Effector memory CD4-positive, alpha-beta T cell (primary cell): ENCODE measurements around the gene UTS2B.
"Not testable (repeated sequence)": the region's sequence is repeated elsewhere in the genome, so short reads cannot be mapped to it uniquely, and the experiment has no call there.

ENCODE experiments used
- DNase-seq, 3 donors: peaks; one replicate each; pipeline ENCODE4 v3.0.0-alpha.2; 2020
- H3K27ac ChIP-seq: 2 replicates; pipeline ENCODE4 v1.7.0; 2013; ENCODE audit warnings: mild to moderate bottlenecking, low read length, moderate library complexity; ENCODE audit not compliant: insufficient read depth, poor library complexity, severe bottlenecking
- H3K27me3 ChIP-seq: replicated peaks from 2 replicates; pipeline ENCODE4 v1.7.0; 2013; ENCODE audit warnings: mild to moderate bottlenecking, low read length; ENCODE audit not compliant: insufficient read depth, control insufficient read depth, poor library complexity, severe bottlenecking
- H3K36me3 ChIP-seq: 2 replicates; pipeline ENCODE4 v1.7.0; 2013; ENCODE audit warnings: mild to moderate bottlenecking, low read length, moderate library complexity; ENCODE audit not compliant: control insufficient read depth, insufficient read depth
- H3K4me1 ChIP-seq: 2 replicates; pipeline ENCODE4 v1.7.0; 2013; ENCODE audit warnings: low read length, mild to moderate bottlenecking; ENCODE audit not compliant: control insufficient read depth, insufficient read depth, poor library complexity, severe bottlenecking
- H3K4me3 ChIP-seq: 2 replicates; pipeline ENCODE4 v1.7.0; 2013; ENCODE audit warnings: low read length, low read depth, mild to moderate bottlenecking; ENCODE audit not compliant: insufficient read depth, poor library complexity, severe bottlenecking
- H3K9me3 ChIP-seq: 2 replicates; pipeline ENCODE4 v1.7.0; 2013; ENCODE audit warnings: mild to moderate bottlenecking, low read length, moderate library complexity; ENCODE audit not compliant: control insufficient read depth

UTS2B gene

GRCh38 chr3:191283400-191283799 lies 46.9 kb downstream of the UTS2B start:
- Histone ChIP-seq H3K4me3 (no peak overlapping the region), H3K27me3 (no peaks in the 10 kb centered on the region), H3K36me3 (no peaks in the 10 kb centered on the region), H3K27ac (no peak overlapping the region), H3K4me1 (no peaks in the 10 kb centered on the region), H3K9me3 (no peaks in the 10 kb centered on the region)
- no peak for DNase-seq

- Histone ChIP-seq H3K4me3 (no peak overlapping the region), H3K4me1 (no peaks in the 10 kb centered on the region), H3K27me3 (no peaks in the 10 kb centered on the region), H3K9me3 (no peaks in the 10 kb centered on the region), H3K27ac (no peak overlapping the region), H3K36me3 (no peaks in the 10 kb centered on the region)
- no peak for DNase-seq
Measured at GRCh38 chr3:191282251-191283185, 47.8 kb downstream of the UTS2B start.

- no peak overlapping the region for H3K27ac ChIP-seq
Measured at GRCh38 chr3:191280882-191281281, 49.4 kb downstream of the UTS2B start.

GRCh38 chr3:191280111-191280510 lies 50.2 kb downstream of the UTS2B start:
- Histone ChIP-seq H3K27ac (no peak overlapping the region), H3K27me3 (no peaks in the 10 kb centered on the region), H3K36me3 (no peaks in the 10 kb centered on the region), H3K4me1 (no peaks in the 10 kb centered on the region), H3K9me3 (no peaks in the 10 kb centered on the region), H3K4me3 (no peak overlapping the region)
- no peak for DNase-seq

More at GRCh38 chr3:191280882-191281281, 49.4 kb downstream of the UTS2B start:
- Histone ChIP-seq H3K9me3 (no peaks in the 10 kb centered on the region), H3K4me3 (no peak overlapping the region), H3K36me3 (no peaks in the 10 kb centered on the region), H3K27me3 (no peaks in the 10 kb centered on the region), H3K4me1 (no peaks in the 10 kb centered on the region)
- no peak for DNase-seq

- H3K36me3 ChIP-seq, result no peaks in the 10 kb centered on the region
- no peak overlapping the region for H3K27ac ChIP-seq
- no peak overlapping the region for H3K4me3 ChIP-seq
- no peaks in the 10 kb centered on the region for H3K9me3 ChIP-seq
- no peak for DNase-seq
- no peaks in the 10 kb centered on the region for H3K4me1 ChIP-seq
- no peaks in the 10 kb centered on the region for H3K27me3 ChIP-seq
Measured at GRCh38 chr3:191275751-191276150, 54.6 kb downstream of the UTS2B start.

GRCh38 chr3:191275244-191275643 lies 55.1 kb downstream of the UTS2B start:
- not testable (repeated sequence) for DNase-seq, H3K36me3 ChIP-seq, H3K4me1 ChIP-seq

GRCh38 chr3:191269289-191270085 lies 60.8 kb downstream of the UTS2B start:
- no peak overlapping the region for H3K27ac ChIP-seq
- no peak overlapping the region for H3K4me3 ChIP-seq
- DNase-seq, result no peak
- H3K27me3 ChIP-seq, result no peaks in the 10 kb centered on the region
- H3K4me1 ChIP-seq, result no peaks in the 10 kb centered on the region
- no peaks in the 10 kb centered on the region for H3K9me3 ChIP-seq
- no peaks in the 10 kb centered on the region for H3K36me3 ChIP-seq

More at GRCh38 chr3:191275244-191275643, 55.1 kb downstream of the UTS2B start:
- not testable (repeated sequence) for H3K27ac ChIP-seq, H3K9me3 ChIP-seq, H3K4me3 ChIP-seq, H3K27me3 ChIP-seq

- no peaks in the 10 kb centered on the region for H3K9me3 ChIP-seq
- H3K27ac ChIP-seq, result no peak overlapping the region
- no peaks in the 10 kb centered on the region for H3K27me3 ChIP-seq
- H3K4me3 ChIP-seq, result no peak overlapping the region
- H3K4me1 ChIP-seq, result no peaks in the 10 kb centered on the region
- DNase-seq, result no peak
- H3K36me3 ChIP-seq, result no peaks in the 10 kb centered on the region
Measured at GRCh38 chr3:191268737-191269136, 61.6 kb downstream of the UTS2B start.

- DNase-seq, result no peak
Measured at GRCh38 chr3:191263850-191264249, 66.5 kb downstream of the UTS2B start.

GRCh38 chr3:191263365-191263764 lies 67.0 kb downstream of the UTS2B start:
- DNase-seq, result no peak
- Histone ChIP-seq H3K36me3 (no peaks in the 10 kb centered on the region), H3K4me1 (no peaks in the 10 kb centered on the region), H3K27ac (no peak overlapping the region), H3K27me3 (no peaks in the 10 kb centered on the region), H3K4me3 (no peak overlapping the region), H3K9me3 (no peaks in the 10 kb centered on the region)

More at GRCh38 chr3:191263850-191264249, 66.5 kb downstream of the UTS2B start:
- Histone ChIP-seq H3K4me3 (no peak overlapping the region), H3K27me3 (no peaks in the 10 kb centered on the region), H3K27ac (no peak overlapping the region), H3K4me1 (no peaks in the 10 kb centered on the region), H3K9me3 (no peaks in the 10 kb centered on the region), H3K36me3 (no peaks in the 10 kb centered on the region)
